ENCODE results near the gene TCEANC2.
A peak's percentile ranks its signal among the peaks of the same experiment; 100 is the strongest.
"Not testable (repeated sequence)": the region's sequence is repeated elsewhere in the genome, so short reads cannot be mapped to it uniquely, and the experiment has no call there.

Gene TCEANC2

DNA sequence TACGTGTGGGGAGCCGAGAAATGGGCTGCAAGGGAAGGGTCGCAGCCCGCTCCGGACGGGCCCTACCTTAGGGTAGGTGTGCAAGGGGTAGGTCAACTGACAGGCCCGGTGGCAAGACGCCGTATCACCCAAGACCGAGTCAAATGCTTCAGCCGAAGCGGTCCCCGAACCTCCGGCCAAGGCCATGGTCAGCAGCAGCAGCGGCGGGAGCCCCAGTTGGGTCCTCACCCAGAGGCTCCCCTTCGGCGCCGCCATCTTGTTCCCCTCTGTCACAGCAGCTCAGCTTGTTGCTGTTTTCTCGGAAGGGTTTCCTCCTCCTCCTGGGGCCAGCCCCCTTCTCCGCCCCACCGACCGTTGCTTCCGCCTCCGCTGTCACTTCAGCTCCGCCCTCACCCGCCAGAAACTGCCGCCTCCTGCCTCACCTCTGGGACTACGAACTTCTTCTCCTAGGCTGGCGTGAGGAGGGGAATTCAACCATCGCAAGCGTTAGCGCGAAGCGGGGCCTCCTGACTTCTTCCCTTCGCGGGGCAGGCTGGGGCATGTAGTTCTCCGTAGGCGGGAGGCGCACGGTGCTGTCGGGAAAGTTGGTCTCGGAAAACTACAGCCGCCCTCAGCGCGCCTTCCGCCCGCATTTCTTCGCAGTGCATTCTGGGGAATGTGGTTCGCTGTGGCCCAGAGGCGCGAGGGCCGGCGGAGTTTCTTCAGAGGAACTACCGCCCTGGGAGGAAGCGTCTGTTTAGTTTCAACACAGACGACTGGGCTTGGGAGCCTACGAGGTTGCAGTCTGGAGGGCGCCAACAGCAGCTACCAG, at the start of gene TCEANC2, which contains the start of gene TMEM59:
Gene TCEANC2, plus strand, starts transcription at position 675 of the 811 bp plus-strand sequence. CDS start 815 bp downstream, outside the sequence.
Gene TMEM59, minus strand, starts transcription at position 271 of the 811 bp plus-strand sequence. Its CDS starts 16 bp downstream, at position 255.
- Histone ChIP-seq H3K27me3 (ENCODE audit: insufficient read depth, low read length) (no peaks in the 10 kb centered on the region), H3K36me3 (ENCODE audit: insufficient read depth, low read length) (peaks cover 1% of the 10 kb centered on the region), H3K9me2 (ENCODE audit: low read depth, low read length) (no peaks in the 10 kb centered on the region), H2AFZ (ENCODE audit: low read length) (no peak within 1 kb of the TSS), H3K4me1 (ENCODE audit: insufficient read depth, low read length, severe bottlenecking) (peaks cover 42% of the 10 kb centered on the region), H3K4me2 (ENCODE audit: low read length) (peak within 1 kb of the TSS; percentile 99), H4K20me1 (ENCODE audit: insufficient read depth, low read length) (no peaks in the 10 kb centered on the region), H3K4me3 (ENCODE audit: low read depth, low read length, poor library complexity, severe bottlenecking) (peak within 1 kb of the TSS; percentile 100), H3K9ac (ENCODE audit: low read length) (peak within 1 kb of the TSS; percentile 99), H3K27ac (ENCODE audit: low read depth, low read length, poor library complexity, severe bottlenecking) (peak within 1 kb of the TSS; percentile 78), H3K79me2 (ENCODE audit: insufficient read depth, low read length) (peaks cover 45% of the 10 kb centered on the region), H3K9me3 (ENCODE audit: low read length) (no peaks in the 10 kb centered on the region), H3F3A (ENCODE audit: insufficient read depth, low read length) (no peaks in the 10 kb centered on the region)
- TF ChIP-seq EZH2 (IDR thresholded peaks at IDR 0.05; ENCODE audit: borderline replicate concordance, low read length): no peak
- TF ChIP-seq, protein P1, sequence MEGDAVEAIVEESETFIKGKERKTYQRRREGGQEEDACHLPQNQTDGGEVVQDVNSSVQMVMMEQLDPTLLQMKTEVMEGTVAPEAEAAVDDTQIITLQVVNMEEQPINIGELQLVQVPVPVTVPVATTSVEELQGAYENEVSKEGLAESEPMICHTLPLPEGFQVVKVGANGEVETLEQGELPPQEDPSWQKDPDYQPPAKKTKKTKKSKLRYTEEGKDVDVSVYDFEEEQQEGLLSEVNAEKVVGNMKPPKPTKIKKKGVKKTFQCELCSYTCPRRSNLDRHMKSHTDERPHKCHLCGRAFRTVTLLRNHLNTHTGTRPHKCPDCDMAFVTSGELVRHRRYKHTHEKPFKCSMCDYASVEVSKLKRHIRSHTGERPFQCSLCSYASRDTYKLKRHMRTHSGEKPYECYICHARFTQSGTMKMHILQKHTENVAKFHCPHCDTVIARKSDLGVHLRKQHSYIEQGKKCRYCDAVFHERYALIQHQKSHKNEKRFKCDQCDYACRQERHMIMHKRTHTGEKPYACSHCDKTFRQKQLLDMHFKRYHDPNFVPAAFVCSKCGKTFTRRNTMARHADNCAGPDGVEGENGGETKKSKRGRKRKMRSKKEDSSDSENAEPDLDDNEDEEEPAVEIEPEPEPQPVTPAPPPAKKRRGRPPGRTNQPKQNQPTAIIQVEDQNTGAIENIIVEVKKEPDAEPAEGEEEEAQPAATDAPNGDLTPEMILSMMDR (IDR thresholded peaks at IDR 0.05; ENCODE audit: low read length): no peak

DNA sequence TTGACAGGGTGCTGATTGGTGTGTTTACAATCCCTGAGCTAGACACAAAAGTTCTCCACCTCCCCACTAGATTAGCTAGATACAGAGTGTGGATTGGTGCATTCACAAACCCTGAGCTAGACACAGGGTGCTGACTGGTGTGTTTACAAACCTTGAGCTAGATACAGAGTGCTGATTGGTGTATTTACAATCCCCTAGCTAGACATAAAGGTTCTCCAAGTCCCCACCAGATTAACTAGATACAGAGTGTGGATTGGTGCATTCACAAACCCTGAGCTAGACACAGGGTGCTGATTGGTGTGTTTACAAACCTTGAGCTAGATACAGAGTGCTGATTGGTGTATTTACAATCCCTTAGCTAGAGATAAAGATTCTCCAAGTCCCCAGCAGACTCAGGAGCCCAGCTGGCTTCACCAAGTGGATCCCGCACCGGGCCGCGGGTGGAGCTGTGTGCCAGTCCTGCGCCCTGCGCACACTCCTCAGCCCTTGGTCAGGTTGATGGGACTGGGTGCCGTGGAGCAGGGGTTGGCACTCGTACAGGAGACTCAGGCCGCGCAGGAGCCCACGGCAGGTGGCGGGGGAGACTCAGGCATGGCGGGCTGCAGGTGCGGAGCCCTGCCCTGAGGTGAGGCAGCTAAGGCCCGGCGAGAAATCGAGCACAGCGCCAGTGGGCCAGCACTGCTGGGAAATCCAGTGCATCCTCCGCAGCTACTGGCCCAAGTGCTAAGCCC, 49.5 kb upstream of the TCEANC2 start:
- not testable (repeated sequence) for H4K20me1 ChIP-seq (ENCODE audit: insufficient read depth, low read length); H3K9me3 ChIP-seq (ENCODE audit: low read length); H2AFZ ChIP-seq (ENCODE audit: low read length); H3K27me3 ChIP-seq (ENCODE audit: insufficient read depth, low read length); H3K4me2 ChIP-seq (ENCODE audit: low read length); H3K4me3 ChIP-seq (ENCODE audit: low read depth, low read length, poor library complexity, severe bottlenecking); H3K9me2 ChIP-seq (ENCODE audit: low read depth, low read length); H3K9ac ChIP-seq (ENCODE audit: low read length); H3K4me1 ChIP-seq (ENCODE audit: insufficient read depth, low read length, severe bottlenecking); H3K79me2 ChIP-seq (ENCODE audit: insufficient read depth, low read length); H3K27ac ChIP-seq (ENCODE audit: low read depth, low read length, poor library complexity, severe bottlenecking); H3K36me3 ChIP-seq (ENCODE audit: insufficient read depth, low read length); H3F3A ChIP-seq (ENCODE audit: insufficient read depth, low read length)

DNA sequence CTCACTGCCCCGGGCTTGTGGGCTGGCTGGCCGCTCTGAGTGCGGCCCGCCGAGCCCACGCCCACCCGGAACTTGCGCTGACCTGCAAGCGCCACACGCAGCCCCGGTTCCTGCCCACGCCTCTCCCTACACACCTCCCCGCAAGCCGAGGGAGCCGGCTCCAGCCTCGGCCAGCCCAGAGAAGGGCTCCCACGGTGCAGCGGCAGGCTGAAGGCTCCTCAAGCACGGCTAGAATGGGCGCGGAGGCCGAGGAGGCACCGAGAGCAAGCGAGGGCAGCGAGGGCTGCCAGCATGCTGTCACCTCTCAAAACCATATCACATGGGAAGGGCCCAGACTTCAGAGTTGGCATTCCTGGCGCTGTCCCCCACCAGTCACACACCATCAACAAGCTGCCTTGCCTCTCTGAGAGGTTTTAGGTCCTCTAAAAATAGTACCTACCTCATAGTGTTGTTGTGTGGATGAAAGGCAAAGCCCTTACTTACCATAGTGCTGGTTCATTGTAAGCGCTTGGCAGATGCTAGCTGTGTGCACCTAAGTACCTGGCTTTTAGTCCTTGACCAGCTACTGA, 48.8 kb upstream of the TCEANC2 start:
- Histone ChIP-seq H3K9me3 (ENCODE audit: low read length) (no peaks in the 10 kb centered on the region), H3K4me3 (ENCODE audit: low read depth, low read length, poor library complexity, severe bottlenecking) (no peak overlapping the region), H3K4me2 (ENCODE audit: low read length) (no peak overlapping the region), H3K9me2 (ENCODE audit: low read depth, low read length) (no peaks in the 10 kb centered on the region), H3K27me3 (ENCODE audit: insufficient read depth, low read length) (peaks cover 8% of the 10 kb centered on the region; the same call in 1 of the 2 replicates), H3K36me3 (ENCODE audit: insufficient read depth, low read length) (no peaks in the 10 kb centered on the region), H3K9ac (ENCODE audit: low read length) (no peak overlapping the region), H4K20me1 (ENCODE audit: insufficient read depth, low read length) (no peaks in the 10 kb centered on the region), H3F3A (ENCODE audit: insufficient read depth, low read length) (no peaks in the 10 kb centered on the region), H2AFZ (ENCODE audit: low read length) (no peak overlapping the region), H3K27ac (ENCODE audit: low read depth, low read length, poor library complexity, severe bottlenecking) (no peak overlapping the region), H3K4me1 (ENCODE audit: insufficient read depth, low read length, severe bottlenecking) (no peaks in the 10 kb centered on the region), H3K79me2 (ENCODE audit: insufficient read depth, low read length) (no peaks in the 10 kb centered on the region)
- TF ChIP-seq, protein P1 (IDR thresholded peaks at IDR 0.05; ENCODE audit: low read length): no peak
